ENCODE results near the gene CDK5RAP3.

GRCh38 chr17:47975823-47976205 lies 4.9 kb downstream of the CDK5RAP3 start:
- TF ChIP-seq YY1 (IDR thresholded peaks at IDR 0.05; ENCODE audit: low read depth) = no peak
- no peak for TF ChIP-seq EGR1 (IDR thresholded peaks at IDR 0.05)
- no peak for TF ChIP-seq MAX (IDR thresholded peaks at IDR 0.05)
- TF ChIP-seq REST (IDR thresholded peaks at IDR 0.05; ENCODE audit: low read depth) = no peak
- TF ChIP-seq FOXM1 (IDR thresholded peaks at IDR 0.05; ENCODE audit: borderline replicate concordance, low read depth) = no peak
- no peak for TF ChIP-seq EP300 (IDR thresholded peaks at IDR 0.05; ENCODE audit: borderline replicate concordance)
- no peak for TF ChIP-seq CREB1 (IDR thresholded peaks at IDR 0.05; ENCODE audit: low read depth)
- TF ChIP-seq RAD21 (IDR thresholded peaks at IDR 0.05; ENCODE audit: low read depth) = no peak
- TF ChIP-seq CEBPB (IDR thresholded peaks at IDR 0.05) = no peak
- TF ChIP-seq NFIC (IDR thresholded peaks at IDR 0.05) = no peak
- no peak for TF ChIP-seq USF1 (IDR thresholded peaks at IDR 0.05)
- TF ChIP-seq TEAD4 (IDR thresholded peaks at IDR 0.05) = no peak
- TF ChIP-seq ZBTB7A (IDR thresholded peaks at IDR 0.05; ENCODE audit: low read depth) = no peak
- no peak for TF ChIP-seq TCF12 (IDR thresholded peaks at IDR 0.05; ENCODE audit: low read depth)
